Cardiac muscle cell (in vitro differentiated cells and primary cell): ENCODE results near the gene CLK4. TPM values are rescaled to one million over a fixed set of nuclear protein-coding genes. Genes with fewer than 3 reads are reported as not detected.

ENCODE experiments used
- DNase-seq, 2 donors: peaks; one replicate each; pipeline versions ENCODE4 v3.0.0 to v3.0.0-alpha.2; 2010 to 2017; ENCODE audit warnings: low read depth in 1 of 2, low spot score in 1 of 2
- H3K27ac ChIP-seq: fragments of 200-600 bp; sonication (generic); 2 replicates; pipeline ENCODE4 v1.5.1; 2016
- H3K27me3 ChIP-seq: fragments of 200-600 bp; sonication (generic); 2 replicates; pipeline ENCODE4 v1.6.0; 2016; ENCODE audit warnings: control low read depth
- H3K36me3 ChIP-seq: fragments of 200-600 bp; sonication (generic); 2 replicates; pipeline ENCODE4 v1.5.1; 2016; ENCODE audit warnings: control low read depth
- H3K4me1 ChIP-seq: fragments of 200-600 bp; sonication (generic); 2 replicates; pipeline ENCODE4 v1.8.1; 2017; ENCODE audit warnings: low read depth, mild to moderate bottlenecking, mixed run types
- H3K4me3 ChIP-seq: fragments of 200-600 bp; sonication (generic); 2 replicates; pipeline ENCODE4 v1.5.1; 2016; ENCODE audit warnings: mild to moderate bottlenecking
- H3K9me3 ChIP-seq: fragments of 200-600 bp; sonication (generic); 2 replicates; pipeline ENCODE4 v1.5.1; 2017; ENCODE audit warnings: low read depth, mild to moderate bottlenecking, control low read depth
- polyA plus RNA-seq: library from polyadenylated mRNA; unstranded; fragments of >200 nt; fragmentation: Nextera tagmentation; extraction: Ambion mirVana; gene quantifications from 2 replicates; pipeline ENCODE4 v1.2.1, GENCODE V29; 2016
- total RNA-seq: library from RNA; depleted of rRNA; stranded (reverse); fragments of >200 nt; gene quantifications from 2 replicates; pipeline ENCODE4 v1.2.3, GENCODE V29; 2016
- TF ChIP-seq, protein P1 (sequence below): IDR thresholded peaks from 2 replicates; pipeline ENCODE4 v1.5.1; 2012; ENCODE audit warnings: low read depth, mild to moderate bottlenecking, low read length

CLK4 gene
- total and polyA plus RNA-seq, 2 experiments from 2014 or later: 29.4 to 35.2 TPM

DNA sequence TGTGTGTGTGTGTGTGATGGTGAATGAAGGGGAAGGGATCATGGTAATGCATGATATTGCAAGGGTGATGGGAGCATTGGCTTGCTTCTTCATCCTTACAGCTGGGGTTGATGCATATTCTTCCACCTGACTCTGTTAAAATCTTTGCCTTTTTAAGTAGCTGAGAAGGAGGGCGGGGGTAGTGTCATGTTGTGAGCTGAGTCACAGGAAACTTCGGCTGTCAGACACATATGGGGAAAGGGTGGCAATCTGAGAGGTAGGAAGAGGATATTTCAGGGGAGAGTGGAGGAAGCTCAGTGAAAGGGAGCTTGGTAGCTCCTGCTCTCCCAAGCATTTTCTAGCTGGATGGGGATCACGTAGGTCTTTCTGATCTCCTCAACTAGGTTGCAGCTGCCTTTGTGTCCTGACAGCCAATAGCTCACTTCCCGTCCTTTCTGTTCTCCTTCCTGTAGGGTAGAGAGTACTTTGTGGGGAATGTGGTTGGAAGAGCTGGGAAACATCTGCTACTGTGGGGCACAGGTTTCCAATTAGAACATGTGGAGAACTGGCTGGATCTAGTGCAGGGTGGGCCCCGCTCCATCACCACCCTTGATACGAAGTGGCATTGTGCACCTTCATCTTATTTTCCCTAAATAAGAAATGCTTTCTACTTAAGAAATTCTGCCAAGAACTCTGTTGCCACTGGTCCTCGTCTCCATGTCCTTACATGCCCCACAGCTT, 18.1 kb upstream of the CLK4 start:
- no peak overlapping the region for H3K4me3 ChIP-seq
- H3K9me3 ChIP-seq: no peaks in the 10 kb centered on the region
- TF ChIP-seq, protein P1, sequence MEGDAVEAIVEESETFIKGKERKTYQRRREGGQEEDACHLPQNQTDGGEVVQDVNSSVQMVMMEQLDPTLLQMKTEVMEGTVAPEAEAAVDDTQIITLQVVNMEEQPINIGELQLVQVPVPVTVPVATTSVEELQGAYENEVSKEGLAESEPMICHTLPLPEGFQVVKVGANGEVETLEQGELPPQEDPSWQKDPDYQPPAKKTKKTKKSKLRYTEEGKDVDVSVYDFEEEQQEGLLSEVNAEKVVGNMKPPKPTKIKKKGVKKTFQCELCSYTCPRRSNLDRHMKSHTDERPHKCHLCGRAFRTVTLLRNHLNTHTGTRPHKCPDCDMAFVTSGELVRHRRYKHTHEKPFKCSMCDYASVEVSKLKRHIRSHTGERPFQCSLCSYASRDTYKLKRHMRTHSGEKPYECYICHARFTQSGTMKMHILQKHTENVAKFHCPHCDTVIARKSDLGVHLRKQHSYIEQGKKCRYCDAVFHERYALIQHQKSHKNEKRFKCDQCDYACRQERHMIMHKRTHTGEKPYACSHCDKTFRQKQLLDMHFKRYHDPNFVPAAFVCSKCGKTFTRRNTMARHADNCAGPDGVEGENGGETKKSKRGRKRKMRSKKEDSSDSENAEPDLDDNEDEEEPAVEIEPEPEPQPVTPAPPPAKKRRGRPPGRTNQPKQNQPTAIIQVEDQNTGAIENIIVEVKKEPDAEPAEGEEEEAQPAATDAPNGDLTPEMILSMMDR: no peak
- no peaks in the 10 kb centered on the region for H3K27me3 ChIP-seq
- peak in 1 of 2 donors; percentile 44 for DNase-seq
- no peaks in the 10 kb centered on the region for H3K36me3 ChIP-seq
- H3K27ac ChIP-seq: no peak overlapping the region
- H3K4me1 ChIP-seq: no peaks in the 10 kb centered on the region

GRCh38 chr5:178642351-178642909, 15.6 kb upstream of the CLK4 start:
- Histone ChIP-seq H3K27ac (no peak overlapping the region), H3K4me1 (no peaks in the 10 kb centered on the region), H3K27me3 (no peaks in the 10 kb centered on the region), H3K36me3 (no peaks in the 10 kb centered on the region), H3K4me3 (no peak overlapping the region), H3K9me3 (no peaks in the 10 kb centered on the region)
- peak in 1 of 2 donors; percentile 98 for DNase-seq
- TF ChIP-seq, protein P1: no peak

GRCh38 chr5:178641711-178642110, 14.9 kb upstream of the CLK4 start:
- Histone ChIP-seq H3K27ac (no peak overlapping the region), H3K36me3 (no peaks in the 10 kb centered on the region), H3K27me3 (no peaks in the 10 kb centered on the region), H3K9me3 (no peaks in the 10 kb centered on the region), H3K4me1 (no peaks in the 10 kb centered on the region), H3K4me3 (no peak overlapping the region)
- TF ChIP-seq, protein P1: no peak
- no peak for DNase-seq

DNA sequence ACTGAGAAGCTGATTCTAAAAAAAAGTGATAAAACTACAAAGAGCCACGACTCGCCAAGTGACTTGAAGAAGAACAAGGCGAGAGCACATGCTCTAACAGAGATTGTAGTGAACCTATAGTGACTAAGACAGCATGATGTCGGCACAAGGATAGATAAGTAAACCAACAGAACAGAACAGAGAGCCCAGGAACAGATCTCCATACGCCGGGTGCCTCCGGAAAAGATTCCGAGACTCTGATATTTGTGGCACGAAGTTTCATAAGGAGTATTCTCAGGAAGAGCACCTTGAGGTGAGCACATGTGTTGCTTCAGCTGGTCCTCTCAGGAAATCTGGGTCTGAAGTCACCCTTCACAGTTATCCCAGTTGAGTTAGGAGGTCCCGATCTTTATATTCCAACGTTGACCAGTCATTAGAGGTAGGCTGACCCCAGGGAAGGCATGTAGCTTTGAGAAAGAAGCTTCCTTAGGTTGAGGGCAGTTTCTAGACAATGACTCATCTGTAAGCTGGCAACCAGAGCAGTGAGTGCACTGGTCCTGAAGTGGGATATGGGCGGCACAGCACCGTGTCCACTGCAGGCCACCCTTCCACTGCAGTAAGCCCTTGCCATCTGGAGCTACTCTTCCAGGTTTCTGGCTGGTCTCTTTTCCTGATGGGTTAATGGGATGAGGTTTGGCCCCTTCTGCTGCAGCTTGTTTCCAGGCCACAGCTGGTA, 13.6 kb upstream of the CLK4 start:
- no peak overlapping the region for H3K4me3 ChIP-seq
- no peaks in the 10 kb centered on the region for H3K27me3 ChIP-seq
- no peaks in the 10 kb centered on the region for H3K4me1 ChIP-seq
- no peaks in the 10 kb centered on the region for H3K9me3 ChIP-seq
- TF ChIP-seq, protein P1: no peak
- no peak for DNase-seq
- no peak overlapping the region for H3K27ac ChIP-seq
- no peaks in the 10 kb centered on the region for H3K36me3 ChIP-seq

- Histone ChIP-seq H3K9me3 (no peaks in the 10 kb centered on the region), H3K4me3 (no peak overlapping the region), H3K27me3 (no peaks in the 10 kb centered on the region), H3K4me1 (no peaks in the 10 kb centered on the region), H3K36me3 (no peaks in the 10 kb centered on the region), H3K27ac (no peak overlapping the region)
- TF ChIP-seq, protein P1: no peak
- no peak for DNase-seq
Observed at GRCh38 chr5:178637356-178638074, 10.7 kb upstream of the CLK4 start.
